Neural crest cell (in vitro differentiated cells): ENCODE data around the gene RHEX. TPM values are rescaled to one million over a fixed set of nuclear protein-coding genes. Genes with fewer than 3 reads are reported as not detected.

Experiments used
- DNase-seq: peaks from one replicate; pipeline ENCODE4 v3.0.0; 2021; ENCODE audit warnings: low read depth, mixed read lengths, low spot score
- H3K27ac Mint-ChIP-seq: one replicate; pipeline ENCODE4 v1.8.0; 2021; ENCODE audit warnings: mild to moderate bottlenecking, mixed read lengths; ENCODE audit not compliant: unreplicated experiment
- H3K27me3 Mint-ChIP-seq: 2 replicates; pipeline ENCODE4 v1.8.0; 2021; ENCODE audit warnings: low read depth, mild to moderate bottlenecking, mixed read lengths
- H3K36me3 Mint-ChIP-seq: 2 replicates; pipeline ENCODE4 v1.8.0; 2021; ENCODE audit warnings: low read depth, mild to moderate bottlenecking, mixed read lengths
- H3K4me1 Mint-ChIP-seq: 2 replicates; pipeline ENCODE4 v1.8.0; 2021; ENCODE audit warnings: mixed read lengths
- H3K4me3 Mint-ChIP-seq: one replicate; pipeline ENCODE4 v1.8.0; 2021; ENCODE audit warnings: mild to moderate bottlenecking, mixed read lengths
- H3K9me3 Mint-ChIP-seq: 2 replicates; pipeline ENCODE4 v1.8.0; 2021; ENCODE audit warnings: mixed read lengths
- total RNA-seq: library from RNA; stranded (reverse); gene quantifications from 2 replicates; pipeline ENCODE4 v1.2.1, GENCODE V29; 2021
- TF ChIP-seq, protein P1 (sequence below): fragments of 200-600 bp; sonication (generic); conservative IDR thresholded peaks from 2 replicates; pipeline ENCODE4 v1.5.0; 2021; ENCODE audit warnings: antibody characterized with exemption, mild to moderate bottlenecking

The RHEX gene
- total RNA-seq, 1 donor from 2014 or later = 0.93 TPM

DNA sequence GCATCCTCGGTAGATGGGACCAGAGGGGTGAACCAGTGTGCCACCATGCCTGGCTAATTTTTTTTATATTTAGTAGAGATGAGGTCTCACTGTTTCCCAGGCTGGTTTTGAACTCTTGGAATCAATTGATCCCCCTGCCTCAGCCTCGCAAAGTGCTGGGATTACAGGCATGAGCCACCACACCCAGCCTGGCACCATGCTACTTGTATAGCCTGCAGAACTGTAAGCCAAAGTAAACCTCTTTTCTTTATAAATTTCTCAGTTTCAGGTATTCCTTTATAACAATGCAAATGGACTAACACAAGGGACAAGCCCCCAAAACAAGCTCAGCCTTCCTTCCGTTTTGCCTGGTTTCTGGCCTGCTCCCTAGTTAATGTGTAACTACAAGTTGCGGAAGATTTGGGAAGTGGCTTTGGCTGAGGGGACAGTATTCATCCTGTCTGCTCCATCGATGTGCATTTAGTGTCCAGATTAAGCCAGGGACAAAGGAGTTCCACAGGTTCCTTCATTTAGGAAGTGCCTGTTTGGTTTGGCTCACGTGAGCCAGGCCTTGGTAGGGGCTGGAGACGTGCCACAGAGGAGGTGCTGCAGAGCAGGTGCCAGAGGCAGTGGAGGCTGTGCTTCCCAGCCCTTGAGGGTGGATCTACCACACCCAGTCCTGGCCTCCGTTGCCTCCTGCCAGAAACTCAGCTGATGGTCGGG, 59.8 kb downstream of the RHEX start:
- Mint-ChIP-seq H3K9me3 (no peaks in the 10 kb centered on the region), H3K4me1 (peaks cover 7% of the 10 kb centered on the region), H3K36me3 (no peaks in the 10 kb centered on the region), H3K27ac (no peak overlapping the region), H3K27me3 (peaks cover 27% of the 10 kb centered on the region), H3K4me3 (no peak overlapping the region)
- no peak for DNase-seq
- TF ChIP-seq, protein P1, sequence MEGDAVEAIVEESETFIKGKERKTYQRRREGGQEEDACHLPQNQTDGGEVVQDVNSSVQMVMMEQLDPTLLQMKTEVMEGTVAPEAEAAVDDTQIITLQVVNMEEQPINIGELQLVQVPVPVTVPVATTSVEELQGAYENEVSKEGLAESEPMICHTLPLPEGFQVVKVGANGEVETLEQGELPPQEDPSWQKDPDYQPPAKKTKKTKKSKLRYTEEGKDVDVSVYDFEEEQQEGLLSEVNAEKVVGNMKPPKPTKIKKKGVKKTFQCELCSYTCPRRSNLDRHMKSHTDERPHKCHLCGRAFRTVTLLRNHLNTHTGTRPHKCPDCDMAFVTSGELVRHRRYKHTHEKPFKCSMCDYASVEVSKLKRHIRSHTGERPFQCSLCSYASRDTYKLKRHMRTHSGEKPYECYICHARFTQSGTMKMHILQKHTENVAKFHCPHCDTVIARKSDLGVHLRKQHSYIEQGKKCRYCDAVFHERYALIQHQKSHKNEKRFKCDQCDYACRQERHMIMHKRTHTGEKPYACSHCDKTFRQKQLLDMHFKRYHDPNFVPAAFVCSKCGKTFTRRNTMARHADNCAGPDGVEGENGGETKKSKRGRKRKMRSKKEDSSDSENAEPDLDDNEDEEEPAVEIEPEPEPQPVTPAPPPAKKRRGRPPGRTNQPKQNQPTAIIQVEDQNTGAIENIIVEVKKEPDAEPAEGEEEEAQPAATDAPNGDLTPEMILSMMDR = no peak

DNA sequence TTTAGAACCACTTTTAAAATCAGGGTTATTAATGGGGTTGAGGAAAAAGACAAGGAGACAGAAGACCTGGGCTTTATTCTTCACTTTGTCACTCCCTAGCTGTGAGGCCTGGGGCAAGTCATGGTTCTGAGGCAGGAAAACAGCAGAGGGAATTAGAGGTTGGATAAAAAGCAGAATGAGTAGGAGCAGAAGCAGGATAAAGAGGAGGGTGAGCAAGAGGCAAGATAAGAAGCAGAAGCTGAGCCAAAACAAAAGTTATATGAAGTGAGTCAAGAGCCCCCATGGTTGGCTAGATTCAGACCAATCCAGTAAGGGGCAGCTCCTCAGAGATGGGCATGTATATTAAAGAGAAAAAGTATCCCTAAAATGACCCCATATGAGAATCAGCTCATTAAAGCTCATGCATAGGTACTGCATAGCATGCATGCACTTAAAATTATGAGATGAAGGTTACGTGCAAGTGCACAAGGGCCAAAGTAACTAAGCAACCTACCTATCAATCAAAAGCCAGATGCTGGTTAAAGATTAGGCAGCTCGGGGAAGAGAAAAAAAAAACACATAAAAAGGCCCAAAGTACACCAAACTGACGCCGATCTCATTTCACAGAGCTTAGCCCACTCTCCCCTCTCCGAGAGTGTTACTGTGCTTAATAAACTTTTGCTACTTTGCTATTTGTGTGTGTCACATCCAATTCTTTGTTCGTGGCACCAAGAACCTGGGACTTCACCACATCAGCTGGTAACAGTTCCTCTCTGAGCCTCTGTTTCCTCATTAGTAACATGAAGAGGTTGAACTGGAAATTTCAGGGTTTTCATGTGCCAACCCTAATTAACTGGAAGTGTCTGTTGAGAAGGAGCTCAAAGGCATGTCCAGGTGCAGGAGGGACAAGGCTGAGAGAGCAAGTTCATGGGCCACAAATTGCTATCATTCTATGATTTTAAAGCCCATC, 62.0 kb downstream of the RHEX start:
- Mint-ChIP-seq H3K9me3 (no peaks in the 10 kb centered on the region), H3K36me3 (no peaks in the 10 kb centered on the region), H3K27me3 (peaks cover 44% of the 10 kb centered on the region), H3K27ac (no peak overlapping the region), H3K4me1 (peaks cover 13% of the 10 kb centered on the region), H3K4me3 (peak overlapping the region; percentile 28)
- TF ChIP-seq, protein P1 = no peak
- DNase-seq = no peak

DNA sequence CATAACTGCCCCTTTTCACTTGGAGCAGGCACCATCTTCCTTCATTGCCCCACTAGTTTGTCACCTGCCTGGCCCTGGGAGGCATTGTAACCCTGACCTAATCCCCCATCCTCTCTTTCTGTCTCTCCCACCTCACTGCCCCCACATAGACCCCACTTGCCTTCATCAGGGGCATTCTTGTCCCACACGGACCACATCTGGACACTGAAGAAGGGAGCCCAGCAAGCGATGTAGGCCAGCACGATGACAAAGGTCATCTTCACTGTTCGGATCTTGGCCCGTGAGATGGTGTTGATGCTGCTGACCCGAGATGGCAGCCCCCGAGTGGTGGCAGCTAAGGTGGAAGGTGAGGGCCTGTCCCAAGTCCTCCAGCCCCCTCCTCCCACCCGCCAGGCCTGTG, 62.8 kb downstream of the RHEX start:
- Mint-ChIP-seq H3K9me3 (peaks cover 4% of the 10 kb centered on the region), H3K27ac (no peak overlapping the region), H3K4me3 (peak overlapping the region; percentile 28), H3K36me3 (no peaks in the 10 kb centered on the region), H3K4me1 (peaks cover 13% of the 10 kb centered on the region), H3K27me3 (peaks cover 50% of the 10 kb centered on the region)
- TF ChIP-seq, protein P1 = no peak
- DNase-seq = no peak

DNA sequence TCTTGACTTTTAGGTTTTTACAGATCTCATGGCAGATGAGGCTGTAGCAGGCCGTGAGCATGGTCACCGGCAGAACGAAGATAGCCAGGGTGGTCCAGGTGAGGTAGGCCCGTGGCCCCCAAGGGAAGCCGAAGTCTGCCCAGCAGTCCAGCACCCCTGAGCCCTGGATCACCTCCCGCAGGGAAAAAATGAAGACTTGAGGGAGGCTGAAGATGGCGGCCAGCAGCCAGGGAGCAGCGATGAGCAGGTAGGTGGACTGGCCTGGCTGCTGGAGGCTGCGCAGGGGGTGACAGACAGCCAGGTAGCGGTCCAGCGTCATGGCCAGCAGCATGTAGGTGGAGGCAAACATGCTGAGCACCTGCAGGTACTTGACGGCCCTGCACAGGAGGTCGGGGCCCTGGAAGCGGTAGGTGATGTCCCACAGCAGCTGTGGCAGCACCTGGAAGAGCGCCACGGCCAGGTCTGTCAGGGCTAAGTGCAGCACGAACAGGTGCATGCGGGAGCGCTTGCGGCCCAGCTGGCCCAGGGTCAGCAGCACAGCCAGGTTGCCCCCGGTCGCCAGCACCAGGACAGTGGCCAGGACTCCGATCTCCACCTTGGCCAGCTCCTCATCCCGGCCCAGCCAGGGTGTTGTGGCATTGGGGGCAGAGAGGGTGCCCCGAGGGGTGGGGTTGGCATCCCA, 63.4 kb downstream of the RHEX start:
- Mint-ChIP-seq H3K36me3 (no peaks in the 10 kb centered on the region), H3K4me3 (no peak overlapping the region), H3K27ac (no peak overlapping the region), H3K9me3 (peaks cover 4% of the 10 kb centered on the region), H3K27me3 (peaks cover 50% of the 10 kb centered on the region), H3K4me1 (peaks cover 13% of the 10 kb centered on the region)
- TF ChIP-seq, protein P1 = no peak
- no peak for DNase-seq

DNA sequence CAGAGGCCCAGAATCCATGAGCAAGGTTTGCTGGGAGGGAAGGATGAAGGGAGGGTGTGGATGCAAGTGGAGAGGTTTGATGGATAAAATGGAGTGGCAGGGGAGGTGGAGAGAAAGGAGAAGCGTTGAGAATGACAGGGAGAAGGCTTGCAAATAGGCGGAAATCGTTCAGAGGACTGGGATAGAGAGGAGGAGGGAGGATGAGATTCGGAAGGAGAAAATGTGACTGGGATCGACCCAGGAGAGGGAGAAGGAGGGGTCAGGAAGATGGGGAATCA, 63.8 kb downstream of the RHEX start:
- Mint-ChIP-seq H3K27me3 (peaks cover 50% of the 10 kb centered on the region), H3K4me1 (peaks cover 13% of the 10 kb centered on the region), H3K4me3 (peak overlapping the region; percentile 81), H3K36me3 (no peaks in the 10 kb centered on the region), H3K9me3 (peaks cover 4% of the 10 kb centered on the region), H3K27ac (peak overlapping the region; percentile 59)
- TF ChIP-seq, protein P1 = no peak
- DNase-seq = no peak
